OCI-LY1 (cell line): ENCODE results near the gene ACKR3.

Experiments used
- H2AFZ ChIP-seq: fragments of 200-600 bp; sonication (generic), shearing (Covaris generic); 2 replicates; pipeline ENCODE4 v1.6.0; 2014; ENCODE audit warnings: antibody characterized with exemption, mild to moderate bottlenecking, low read length
- H3F3A ChIP-seq: fragments of 200-600 bp; sonication (generic), shearing (Covaris generic); 2 replicates; pipeline ENCODE4 v1.6.0; 2014; ENCODE audit warnings: mild to moderate bottlenecking, antibody characterized with exemption, low read length, moderate library complexity; ENCODE audit not compliant: insufficient read depth
- H3K27ac ChIP-seq: fragments of 200-600 bp; sonication (generic); 2 replicates; pipeline ENCODE4 v1.5.1; 2014; ENCODE audit warnings: low read length, mixed run types, mild to moderate bottlenecking, low read depth; ENCODE audit not compliant: poor library complexity, severe bottlenecking
- H3K27me3 ChIP-seq: fragments of 200-600 bp; sonication (generic); 2 replicates; pipeline ENCODE4 v1.6.0; 2014; ENCODE audit warnings: antibody characterized with exemption, mild to moderate bottlenecking, low read length, moderate library complexity; ENCODE audit not compliant: insufficient read depth
- H3K36me3 ChIP-seq: fragments of 200-600 bp; sonication (generic); 2 replicates; pipeline ENCODE4 v1.6.1; 2014; ENCODE audit warnings: mild to moderate bottlenecking, antibody characterized with exemption, low read length, moderate library complexity, mixed read lengths; ENCODE audit not compliant: insufficient read depth
- H3K4me1 ChIP-seq: fragments of 200-600 bp; sonication (generic); 2 replicates; pipeline ENCODE4 v1.5.1; 2014; ENCODE audit warnings: mild to moderate bottlenecking, low read length, moderate library complexity; ENCODE audit not compliant: insufficient read depth, severe bottlenecking
- H3K4me2 ChIP-seq: fragments of 200-600 bp; sonication (generic), shearing (Covaris generic); 2 replicates; pipeline ENCODE4 v1.6.1; 2014; ENCODE audit warnings: low read length
- H3K4me3 ChIP-seq: fragments of 200-600 bp; sonication (generic); 2 replicates; pipeline ENCODE4 v1.5.1; 2014; ENCODE audit warnings: low read length, low read depth, mild to moderate bottlenecking, mixed read lengths; ENCODE audit not compliant: poor library complexity, severe bottlenecking
- H3K79me2 ChIP-seq: fragments of 200-600 bp; shearing (Covaris generic); 2 replicates; pipeline ENCODE4 v1.6.1; 2016; ENCODE audit warnings: mixed run types, low read length, mixed read lengths; ENCODE audit not compliant: insufficient read depth
- H3K9ac ChIP-seq: fragments of 200-600 bp; sonication (generic), shearing (Covaris generic); 2 replicates; pipeline ENCODE4 v1.6.1; 2014; ENCODE audit warnings: mild to moderate bottlenecking, low read length, mixed read lengths
- H3K9me2 ChIP-seq: fragments of 200-600 bp; sonication (generic), shearing (Covaris generic); 2 replicates; pipeline ENCODE4 v1.6.1; 2014; ENCODE audit warnings: low read depth, mild to moderate bottlenecking, low read length, mixed read lengths
- H3K9me3 ChIP-seq: fragments of 200-600 bp; shearing (Covaris generic); 2 replicates; pipeline ENCODE4 v1.6.1; 2014; ENCODE audit warnings: low read length, mixed read lengths
- H4K20me1 ChIP-seq: fragments of 200-600 bp; sonication (generic), shearing (Covaris generic); 2 replicates; pipeline ENCODE4 v1.6.0; 2016; ENCODE audit warnings: mild to moderate bottlenecking, low read length; ENCODE audit not compliant: insufficient read depth
- EZH2 ChIP-seq: fragments of 200-600 bp; sonication (generic), shearing (Covaris generic); IDR thresholded peaks from 2 replicates; pipeline ENCODE4 v1.8.0; 2017; ENCODE audit warnings: borderline replicate concordance, mixed run types, mild to moderate bottlenecking, antibody characterized with exemption, low read length, moderate library complexity, mixed read lengths
- TF ChIP-seq, protein P1 (sequence below): fragments of 200-600 bp; sonication (generic), shearing (Covaris generic); IDR thresholded peaks from 2 replicates; pipeline ENCODE4 v1.5.1; 2017; ENCODE audit warnings: mild to moderate bottlenecking, antibody characterized with exemption, low read length, moderate library complexity, mixed read lengths

ACKR3 gene

GRCh38 chr2:236629961-236630872 is 60.6 kb downstream of the ACKR3 start:
- H3K4me3 ChIP-seq: no peak overlapping the region
- no peaks in the 10 kb centered on the region for H3K36me3 ChIP-seq
- H3K4me1 ChIP-seq: no peaks in the 10 kb centered on the region
- H4K20me1 ChIP-seq: no peaks in the 10 kb centered on the region
- H3K4me2 ChIP-seq: no peak overlapping the region
- no peak overlapping the region for H2AFZ ChIP-seq
- H3K27ac ChIP-seq: no peak overlapping the region
- H3K79me2 ChIP-seq: no peaks in the 10 kb centered on the region
- no peak for TF ChIP-seq EZH2
- TF ChIP-seq, protein P1, sequence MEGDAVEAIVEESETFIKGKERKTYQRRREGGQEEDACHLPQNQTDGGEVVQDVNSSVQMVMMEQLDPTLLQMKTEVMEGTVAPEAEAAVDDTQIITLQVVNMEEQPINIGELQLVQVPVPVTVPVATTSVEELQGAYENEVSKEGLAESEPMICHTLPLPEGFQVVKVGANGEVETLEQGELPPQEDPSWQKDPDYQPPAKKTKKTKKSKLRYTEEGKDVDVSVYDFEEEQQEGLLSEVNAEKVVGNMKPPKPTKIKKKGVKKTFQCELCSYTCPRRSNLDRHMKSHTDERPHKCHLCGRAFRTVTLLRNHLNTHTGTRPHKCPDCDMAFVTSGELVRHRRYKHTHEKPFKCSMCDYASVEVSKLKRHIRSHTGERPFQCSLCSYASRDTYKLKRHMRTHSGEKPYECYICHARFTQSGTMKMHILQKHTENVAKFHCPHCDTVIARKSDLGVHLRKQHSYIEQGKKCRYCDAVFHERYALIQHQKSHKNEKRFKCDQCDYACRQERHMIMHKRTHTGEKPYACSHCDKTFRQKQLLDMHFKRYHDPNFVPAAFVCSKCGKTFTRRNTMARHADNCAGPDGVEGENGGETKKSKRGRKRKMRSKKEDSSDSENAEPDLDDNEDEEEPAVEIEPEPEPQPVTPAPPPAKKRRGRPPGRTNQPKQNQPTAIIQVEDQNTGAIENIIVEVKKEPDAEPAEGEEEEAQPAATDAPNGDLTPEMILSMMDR: no peak
- H3K9me3 ChIP-seq: no peaks in the 10 kb centered on the region
- H3K27me3 ChIP-seq: peaks cover 4% of the 10 kb centered on the region; the same call in 1 of the 2 replicates
- H3K9me2 ChIP-seq: no peaks in the 10 kb centered on the region
- H3F3A ChIP-seq: no peaks in the 10 kb centered on the region
- no peak overlapping the region for H3K9ac ChIP-seq

- no peaks in the 10 kb centered on the region for H3F3A ChIP-seq
- H3K27me3 ChIP-seq: peaks cover 4% of the 10 kb centered on the region; the same call in 1 of the 2 replicates
- no peak overlapping the region for H2AFZ ChIP-seq
- H3K4me1 ChIP-seq: no peaks in the 10 kb centered on the region
- H3K9me2 ChIP-seq: no peaks in the 10 kb centered on the region
- H3K9ac ChIP-seq: no peak overlapping the region
- H3K36me3 ChIP-seq: no peaks in the 10 kb centered on the region
- no peak overlapping the region for H3K4me2 ChIP-seq
- H3K9me3 ChIP-seq: no peaks in the 10 kb centered on the region
- no peaks in the 10 kb centered on the region for H4K20me1 ChIP-seq
- H3K4me3 ChIP-seq: no peak overlapping the region
- H3K27ac ChIP-seq: no peak overlapping the region
- H3K79me2 ChIP-seq: no peaks in the 10 kb centered on the region
- TF ChIP-seq, protein P1: no peak
- TF ChIP-seq EZH2: no peak
Measured at GRCh38 chr2:236631281-236631855, 61.7 kb downstream of the ACKR3 start.

DNA sequence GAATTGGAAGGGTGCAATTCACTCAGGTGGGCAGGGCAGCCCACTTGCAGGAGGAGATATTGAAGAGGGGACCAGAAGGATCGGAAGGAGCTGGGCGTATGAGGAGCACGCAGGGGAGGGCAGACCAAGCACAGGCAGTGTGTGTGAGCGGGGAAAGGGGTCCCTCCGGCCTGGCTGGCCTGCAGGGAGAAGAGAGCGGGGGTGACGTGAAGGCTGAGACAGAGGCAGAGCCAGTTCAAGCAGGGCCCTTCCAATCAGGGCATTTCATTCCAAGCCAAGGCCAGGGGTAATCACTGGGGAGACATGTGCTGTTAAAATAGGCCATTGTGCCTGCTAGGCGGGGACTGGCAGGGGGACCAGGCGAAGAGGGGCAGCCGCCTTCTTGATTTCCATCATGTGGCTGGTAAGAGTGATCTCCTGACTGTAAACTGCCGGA is 62.2 kb downstream of the ACKR3 start:
- Histone ChIP-seq H3K4me3 (no peak overlapping the region), H3F3A (no peaks in the 10 kb centered on the region), H3K36me3 (no peaks in the 10 kb centered on the region), H3K9me2 (no peaks in the 10 kb centered on the region), H4K20me1 (no peaks in the 10 kb centered on the region), H3K27ac (no peak overlapping the region), H3K4me2 (no peak overlapping the region), H3K9ac (no peak overlapping the region), H3K4me1 (no peaks in the 10 kb centered on the region), H2AFZ (no peak overlapping the region), H3K27me3 (peaks cover 7% of the 10 kb centered on the region; the same call in 1 of the 2 replicates), H3K79me2 (no peaks in the 10 kb centered on the region), H3K9me3 (no peaks in the 10 kb centered on the region)
- TF ChIP-seq, protein P1: no peak
- no peak for TF ChIP-seq EZH2
